ENCODE results near the gene CABP7. TPM values are rescaled to one million over a fixed set of nuclear protein-coding genes. Genes with fewer than 3 reads are reported as not detected.

Gene CABP7
- polyA plus RNA-seq, 1 of the 3 experiments (the other 2 are of a cell fraction): 0.72 TPM

GRCh38 chr22:29716814-29717545, 2.8 kb upstream of the CABP7 start:
- Histone ChIP-seq H3F3A (replicated peaks; ENCODE audit: insufficient read depth) (no peaks in the 10 kb centered on the region), H3K9me3 (no peaks in the 10 kb centered on the region), H3K36me3 (replicated peaks in 1 of 2; ENCODE audit: control insufficient read depth in 1 of 2, insufficient read depth in 2 of 2, low read length in 1 of 2) (no peaks in the 10 kb centered on the region), H3K4me2 (no peak overlapping the region), H3K4me1 (ENCODE audit: control insufficient read depth in 1 of 2, insufficient read depth in 2 of 2, low read depth in 1 of 2, low read length in 1 of 2) (peaks cover 0 to 62% of the 10 kb centered on the region in 2 experiments; a peak in 1 of 4 replicates), H4K20me1 (ENCODE audit: insufficient read depth) (peaks cover 12% of the 10 kb centered on the region; the same call in 1 of the 2 replicates), H3K4me3 (ENCODE audit: low read depth in 2 of 2, low read length in 1 of 2) (no peak overlapping the region), H3K27me3 (ENCODE audit: insufficient read depth) (peaks cover 18% of the 10 kb centered on the region; the same call in 1 of the 2 replicates), H3K79me2 (ENCODE audit: insufficient read depth) (no peaks in the 10 kb centered on the region), H3K27ac (ENCODE audit: low read depth in 2 of 2, low read length in 1 of 2) (no peak overlapping the region), H3K9ac (no peak overlapping the region), H3K9me2 (no peaks in the 10 kb centered on the region), H2AFZ (ENCODE audit: low read depth) (no peak overlapping the region)
- DNase-seq: no peak
- ChIA-PET POLR2A (interaction anchor here (2.5 kb wide), 1 partner anchor 12 kb away, joined by 13 read pairs; no protein-coding TSS in a partner anchor), CTCF (interaction anchor here (1.0 to 5.2 kb wide), 4 partner anchors 13 to 371 kb away, joined by 3 to 34 read pairs (median 6); no protein-coding TSS in a partner anchor)
- WGBS (ENCODE audit: low lambda C conversion rate): 68% methylated on average over 15 of the region's 16 CpGs
- TF ChIP-seq REST (IDR thresholded peaks at IDR 0.05; ENCODE audit: low read depth, low read length) (peak; percentile 99), TCF12 (IDR thresholded peaks at IDR 0.05) (no peak)

GRCh38 chr22:29717789-29718188, 2.0 kb upstream of the CABP7 start:
- 79% methylated on average over 10 of the region's 11 CpGs for WGBS (ENCODE audit: low lambda C conversion rate)
- POLR2A ChIA-PET: interaction anchor here (2.5 kb wide), 1 partner anchor 13 kb away, joined by 13 read pairs; no protein-coding TSS in a partner anchor
- CTCF ChIA-PET: interaction anchor here (0.9 to 5.2 kb wide), 7 partner anchors 9 to 371 kb away, joined by 3 to 34 read pairs (median 5); no protein-coding TSS in a partner anchor

More at GRCh38 chr22:29717789-29718188, 2.0 kb upstream of the CABP7 start:
- Histone ChIP-seq H3K4me2 (no peak overlapping the region), H4K20me1 (ENCODE audit: insufficient read depth) (peaks cover 12% of the 10 kb centered on the region; the same call in 1 of the 2 replicates), H3F3A (replicated peaks; ENCODE audit: insufficient read depth) (no peaks in the 10 kb centered on the region), H3K27me3 (ENCODE audit: insufficient read depth) (peaks cover 18% of the 10 kb centered on the region; the same call in 1 of the 2 replicates), H3K9me2 (no peaks in the 10 kb centered on the region), H3K4me1 (ENCODE audit: control insufficient read depth in 1 of 2, insufficient read depth in 2 of 2, low read depth in 1 of 2, low read length in 1 of 2) (peaks cover 0 to 64% of the 10 kb centered on the region in 2 experiments; a peak in 1 of 4 replicates), H3K79me2 (ENCODE audit: insufficient read depth) (no peaks in the 10 kb centered on the region), H3K9me3 (no peaks in the 10 kb centered on the region), H3K9ac (no peak overlapping the region), H2AFZ (ENCODE audit: low read depth) (no peak overlapping the region), H3K4me3 (ENCODE audit: low read depth in 2 of 2, low read length in 1 of 2) (no peak overlapping the region), H3K27ac (ENCODE audit: low read depth in 2 of 2, low read length in 1 of 2) (no peak overlapping the region; a peak in 1 of 4 replicates), H3K36me3 (replicated peaks in 1 of 2; ENCODE audit: control insufficient read depth in 1 of 2, insufficient read depth in 2 of 2, low read length in 1 of 2) (no peaks in the 10 kb centered on the region)
- TF ChIP-seq FOSL2 (IDR thresholded peaks at IDR 0.05; ENCODE audit: borderline replicate concordance, low read depth) (no peak), NFIC (IDR thresholded peaks at IDR 0.05; ENCODE audit: borderline replicate concordance) (no peak), MEF2A (IDR thresholded peaks at IDR 0.05; ENCODE audit: borderline replicate concordance, low read depth) (no peak), FOXM1 (IDR thresholded peaks at IDR 0.05; ENCODE audit: low read depth) (no peak), EP300 (IDR thresholded peaks at IDR 0.05; ENCODE audit: borderline replicate concordance in 1 of 2, low read depth in 1 of 2, low read length in 1 of 2) (no peak), MXI1 (IDR thresholded peaks at IDR 0.05; ENCODE audit: low read depth, low read length) (no peak), TAF1 (IDR thresholded peaks at IDR 0.05; ENCODE audit: borderline replicate concordance, low read depth, low read length) (no peak), RFX5 (IDR thresholded peaks at IDR 0.05; ENCODE audit: low read length) (no peak), MAX (IDR thresholded peaks at IDR 0.05; ENCODE audit: low read depth) (no peak), ELF1 (IDR thresholded peaks at IDR 0.05) (no peak), YY1 (IDR thresholded peaks at IDR 0.05; ENCODE audit: low read depth) (no peak), NRF1 (IDR thresholded peaks at IDR 0.05; ENCODE audit: low read depth, low read length) (no peak), JUND (IDR thresholded peaks at IDR 0.05) (no peak), RXRA (IDR thresholded peaks at IDR 0.05; ENCODE audit: borderline replicate concordance, low read depth) (no peak)
- DNase-seq: no peak
